Measurements from ENCODE around the gene TAF6. TPM values are rescaled to one million over a fixed set of nuclear protein-coding genes. Genes with fewer than 3 reads are reported as not detected.

TAF6 gene
- total RNA-seq, 1 experiment from 2014 or later, result 47.2 TPM

DNA sequence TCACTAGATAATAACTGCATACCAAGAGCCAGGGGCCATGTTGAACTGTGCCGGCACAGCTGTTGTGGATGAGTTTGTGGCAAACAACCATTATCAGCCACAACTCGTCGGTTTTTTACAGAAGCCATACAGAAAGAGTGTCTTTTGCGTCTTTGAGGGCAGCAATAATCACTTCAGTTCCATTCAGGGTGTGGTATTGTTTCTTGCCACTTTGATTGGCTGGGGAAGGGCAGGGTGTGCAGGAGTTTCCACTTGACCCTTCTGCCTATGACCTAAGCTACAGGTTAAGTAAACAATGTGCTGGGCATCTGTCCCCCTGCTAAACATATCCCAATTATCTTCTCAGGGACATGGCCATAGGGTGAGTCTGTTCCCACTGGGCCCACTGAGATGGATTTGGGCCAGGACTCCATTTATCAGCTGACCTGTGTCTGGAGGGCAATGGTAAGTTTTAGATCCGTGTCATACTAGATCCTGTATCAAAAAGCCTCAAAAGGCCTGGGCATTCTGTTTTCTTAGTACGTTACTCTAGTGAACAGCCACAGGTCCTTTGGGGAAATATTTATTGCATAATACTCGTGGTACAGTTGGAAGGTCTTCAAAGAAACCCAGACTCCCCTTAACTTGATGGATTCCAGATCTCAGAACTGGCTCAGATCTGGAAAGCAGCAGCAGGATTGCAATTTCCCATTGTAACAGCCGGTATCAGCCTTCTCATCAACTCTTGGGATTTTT is 53.5 kb downstream of the TAF6 start:
- intact Hi-C loops (cut with micrococcal nuclease), result no loop called here
- TF ChIP-seq, protein P1, sequence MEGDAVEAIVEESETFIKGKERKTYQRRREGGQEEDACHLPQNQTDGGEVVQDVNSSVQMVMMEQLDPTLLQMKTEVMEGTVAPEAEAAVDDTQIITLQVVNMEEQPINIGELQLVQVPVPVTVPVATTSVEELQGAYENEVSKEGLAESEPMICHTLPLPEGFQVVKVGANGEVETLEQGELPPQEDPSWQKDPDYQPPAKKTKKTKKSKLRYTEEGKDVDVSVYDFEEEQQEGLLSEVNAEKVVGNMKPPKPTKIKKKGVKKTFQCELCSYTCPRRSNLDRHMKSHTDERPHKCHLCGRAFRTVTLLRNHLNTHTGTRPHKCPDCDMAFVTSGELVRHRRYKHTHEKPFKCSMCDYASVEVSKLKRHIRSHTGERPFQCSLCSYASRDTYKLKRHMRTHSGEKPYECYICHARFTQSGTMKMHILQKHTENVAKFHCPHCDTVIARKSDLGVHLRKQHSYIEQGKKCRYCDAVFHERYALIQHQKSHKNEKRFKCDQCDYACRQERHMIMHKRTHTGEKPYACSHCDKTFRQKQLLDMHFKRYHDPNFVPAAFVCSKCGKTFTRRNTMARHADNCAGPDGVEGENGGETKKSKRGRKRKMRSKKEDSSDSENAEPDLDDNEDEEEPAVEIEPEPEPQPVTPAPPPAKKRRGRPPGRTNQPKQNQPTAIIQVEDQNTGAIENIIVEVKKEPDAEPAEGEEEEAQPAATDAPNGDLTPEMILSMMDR (IDR thresholded peaks at IDR 0.05; ENCODE audit: unreplicated experiment), result no peak
- Mint-ChIP-seq H3K4me3 (ENCODE audit: unreplicated experiment) (no peak overlapping the region), H3K9me3 (ENCODE audit: unreplicated experiment) (no peaks in the 10 kb centered on the region), H3K27me3 (ENCODE audit: insufficient read depth, unreplicated experiment) (no peaks in the 10 kb centered on the region), H3K4me1 (ENCODE audit: insufficient read depth, unreplicated experiment) (no peaks in the 10 kb centered on the region), H3K36me3 (ENCODE audit: insufficient read depth, unreplicated experiment) (peaks cover 66% of the 10 kb centered on the region), H3K27ac (ENCODE audit: low read depth, unreplicated experiment) (no peak overlapping the region)
- CTCF ChIA-PET, result no interaction called here
- BruUV-seq (replicated peaks), result TSS peak; percentile 7
- no peak for DNase-seq (ENCODE audit: unreplicated experiment)
- POLR2A ChIA-PET, result interaction anchor here (0.7 to 1.6 kb wide), 2 partner anchors 9 to 36 kb away, joined by 3 to 4 read pairs; no protein-coding TSS in a partner anchor

DNA sequence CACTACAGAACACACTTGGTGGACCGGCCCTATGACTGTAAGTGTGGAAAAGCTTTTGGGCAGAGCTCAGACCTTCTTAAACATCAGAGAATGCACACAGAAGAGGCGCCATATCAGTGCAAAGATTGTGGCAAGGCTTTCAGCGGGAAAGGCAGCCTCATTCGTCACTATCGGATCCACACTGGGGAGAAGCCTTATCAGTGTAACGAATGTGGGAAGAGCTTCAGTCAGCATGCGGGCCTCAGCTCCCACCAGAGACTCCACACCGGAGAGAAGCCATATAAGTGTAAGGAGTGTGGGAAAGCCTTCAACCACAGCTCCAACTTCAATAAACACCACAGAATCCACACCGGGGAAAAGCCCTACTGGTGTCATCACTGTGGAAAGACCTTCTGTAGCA is 55.0 kb downstream of the TAF6 start:
- CTCF ChIA-PET, result interaction anchor here (0.6 to 1.3 kb wide), 7 partner anchors 9 to 85 kb away, joined by 3 to 10 read pairs (median 4); no protein-coding TSS in a partner anchor

DNA sequence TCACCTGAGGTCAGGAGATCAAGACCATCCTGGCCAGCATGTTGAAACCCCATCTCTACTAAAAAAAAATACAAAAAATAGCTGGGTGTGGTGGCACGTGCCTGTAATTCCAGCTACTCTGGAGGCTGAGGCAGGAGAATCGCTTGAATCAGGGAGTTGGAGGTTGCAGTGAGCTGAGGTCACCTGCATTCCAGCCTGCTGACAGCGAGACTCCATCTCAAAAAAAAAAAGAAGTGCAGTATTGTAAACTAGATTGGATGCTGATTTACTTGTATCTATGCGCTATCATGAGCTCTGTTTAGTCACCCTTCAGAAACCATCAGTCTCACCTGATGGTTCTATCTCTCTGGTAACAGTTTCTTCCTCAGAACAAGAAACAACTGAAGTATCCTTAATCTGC is 55.8 kb downstream of the TAF6 start:
- ChIA-PET POLR2A (interaction anchor here (1.0 to 2.1 kb wide), 5 partner anchors 8 to 145 kb away, joined by 3 to 8 read pairs (median 4); partner anchors contain the start of gene ZSCAN21), CTCF (interaction anchor here (0.6 to 1.3 kb wide), 9 partner anchors 8 to 496 kb away, joined by 3 to 10 read pairs (median 4); partner anchors contain the start of gene MBLAC1)
- Mint-ChIP-seq H3K9me3 (ENCODE audit: unreplicated experiment) (no peaks in the 10 kb centered on the region), H3K27me3 (ENCODE audit: insufficient read depth, unreplicated experiment) (no peaks in the 10 kb centered on the region), H3K4me1 (ENCODE audit: insufficient read depth, unreplicated experiment) (no peaks in the 10 kb centered on the region), H3K27ac (ENCODE audit: low read depth, unreplicated experiment) (no peak overlapping the region), H3K36me3 (ENCODE audit: insufficient read depth, unreplicated experiment) (peaks cover 70% of the 10 kb centered on the region), H3K4me3 (ENCODE audit: unreplicated experiment) (no peak overlapping the region)
- intact Hi-C loops (cut with micrococcal nuclease), result no loop called here
- BruUV-seq (replicated peaks), result no TSS peak
- DNase-seq (ENCODE audit: unreplicated experiment), result no peak
- TF ChIP-seq, protein P1 (IDR thresholded peaks at IDR 0.05; ENCODE audit: unreplicated experiment), result no peak

More for the DNA sequence above, 55.0 kb downstream of the TAF6 start:
- Mint-ChIP-seq H3K4me1 (ENCODE audit: insufficient read depth, unreplicated experiment) (no peaks in the 10 kb centered on the region), H3K4me3 (ENCODE audit: unreplicated experiment) (no peak overlapping the region), H3K27me3 (ENCODE audit: insufficient read depth, unreplicated experiment) (no peaks in the 10 kb centered on the region), H3K27ac (ENCODE audit: low read depth, unreplicated experiment) (peak overlapping the region; percentile 39), H3K36me3 (ENCODE audit: insufficient read depth, unreplicated experiment) (peaks cover 66% of the 10 kb centered on the region), H3K9me3 (ENCODE audit: unreplicated experiment) (no peaks in the 10 kb centered on the region)
- TF ChIP-seq, protein P1 (IDR thresholded peaks at IDR 0.05; ENCODE audit: unreplicated experiment), result no peak
- DNase-seq (ENCODE audit: unreplicated experiment), result no peak
- no TSS peak for BruUV-seq (replicated peaks)
- intact Hi-C loops (cut with micrococcal nuclease), result no loop called here
- POLR2A ChIA-PET, result interaction anchor here (0.5 to 2.1 kb wide), 5 partner anchors 11 to 593 kb away, joined by 3 to 8 read pairs (median 4); no protein-coding TSS in a partner anchor

DNA sequence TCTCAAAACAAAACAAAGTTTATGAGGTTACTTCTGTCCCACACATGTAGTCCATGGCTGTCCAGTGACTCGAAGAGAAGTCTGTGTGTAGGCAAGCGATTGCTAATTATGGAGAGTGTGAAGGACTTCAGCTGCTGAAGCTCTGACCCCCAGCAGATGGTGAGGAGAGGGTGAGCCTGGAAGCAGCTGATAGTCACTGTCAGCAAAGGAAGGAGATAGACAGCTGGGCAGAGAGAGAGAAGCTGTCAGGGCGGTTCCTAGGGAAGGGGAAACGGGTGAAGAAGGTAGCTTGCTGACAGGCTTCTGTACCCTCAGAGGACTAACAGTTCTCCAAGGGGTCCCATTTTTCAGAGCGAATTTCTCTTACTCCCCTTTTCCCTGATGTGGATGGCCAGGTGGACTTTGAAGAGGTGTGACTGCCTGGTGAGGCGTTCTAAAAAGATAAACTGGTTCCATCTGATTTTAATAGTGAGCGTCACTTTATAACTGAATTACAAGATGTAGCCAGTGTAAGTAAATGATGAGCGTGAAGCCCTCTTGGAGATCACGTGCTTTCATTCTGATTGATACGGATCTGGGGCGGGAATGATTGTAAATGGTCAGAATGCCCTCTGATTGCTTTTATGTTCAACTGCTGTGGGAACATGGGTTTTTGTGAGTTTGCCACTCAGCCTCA is 57.5 kb downstream of the TAF6 start:
- TF ChIP-seq, protein P1 (IDR thresholded peaks at IDR 0.05; ENCODE audit: unreplicated experiment), result no peak
- Mint-ChIP-seq H3K27me3 (ENCODE audit: insufficient read depth, unreplicated experiment) (no peaks in the 10 kb centered on the region), H3K4me3 (ENCODE audit: unreplicated experiment) (no peak overlapping the region), H3K4me1 (ENCODE audit: insufficient read depth, unreplicated experiment) (no peaks in the 10 kb centered on the region), H3K27ac (ENCODE audit: low read depth, unreplicated experiment) (no peak overlapping the region), H3K36me3 (ENCODE audit: insufficient read depth, unreplicated experiment) (peaks cover 74% of the 10 kb centered on the region), H3K9me3 (ENCODE audit: unreplicated experiment) (no peaks in the 10 kb centered on the region)
- intact Hi-C loops (cut with micrococcal nuclease), result no loop called here
- no TSS peak for BruUV-seq (replicated peaks)
- no peak for DNase-seq (ENCODE audit: unreplicated experiment)
- POLR2A ChIA-PET, result no interaction called here
- CTCF ChIA-PET, result interaction anchor here (0.6 to 1.1 kb wide), 5 partner anchors 9 to 83 kb away, joined by 3 to 4 read pairs (median 3); no protein-coding TSS in a partner anchor

Data from MCF 10A (cell line).